Epidermal melanocyte (primary cell): Measurements from ENCODE around the gene TM4SF20.
A peak's percentile ranks its signal among the peaks of the same experiment; 100 is the strongest.
"Not testable (repeated sequence)": the region's sequence is repeated elsewhere in the genome, so short reads cannot be mapped to it uniquely, and the experiment has no call there.

Experiments used
- DNase-seq: peaks from one replicate; pipeline ENCODE4 v3.0.0; 2011; ENCODE audit warnings: low spot score; ENCODE audit not compliant: insufficient read length

The TM4SF20 gene

GRCh38 chr2:227398684-227399670 is 19.9 kb upstream of the TM4SF20 start:
- no peak for DNase-seq

DNA sequence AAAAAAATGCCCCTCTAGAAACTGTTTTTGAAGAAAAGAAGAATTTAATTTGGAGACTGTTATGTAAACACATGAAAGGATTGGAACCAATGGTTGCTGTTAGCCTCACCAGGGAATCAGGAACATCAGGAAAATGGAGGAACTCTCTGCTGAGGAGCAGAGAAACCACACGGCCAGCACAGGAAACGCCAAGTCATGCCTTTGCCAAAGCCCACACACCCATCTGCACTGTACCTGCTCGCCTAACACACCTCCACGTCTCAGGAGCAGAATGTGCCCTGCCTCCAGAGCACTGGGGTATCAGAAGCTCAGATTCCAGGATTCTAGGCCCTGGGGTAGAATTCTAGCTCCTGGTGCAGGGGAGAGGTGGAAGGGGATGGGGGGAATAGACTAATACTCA is 18.5 kb upstream of the TM4SF20 start:
- DNase-seq: no peak

DNA sequence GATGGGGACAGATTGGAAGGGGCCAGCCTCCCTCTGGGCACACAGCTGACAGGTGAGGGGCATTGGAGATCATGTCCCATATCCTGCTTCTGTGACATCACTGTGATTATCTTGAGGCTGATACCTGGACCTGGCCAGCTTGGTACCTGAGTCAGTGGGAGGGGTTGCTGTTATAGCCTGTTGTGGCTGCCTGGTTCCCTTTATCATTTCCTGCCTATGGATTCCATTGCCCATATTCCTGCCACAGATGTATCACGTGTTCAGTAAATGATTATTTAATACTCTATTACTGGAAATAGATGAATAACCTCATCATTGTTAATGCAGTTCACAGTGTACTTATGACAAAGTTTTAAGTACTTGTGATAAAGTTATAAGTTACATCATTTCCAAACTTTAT is 16.4 kb upstream of the TM4SF20 start:
- DNase-seq: no peak

GRCh38 chr2:227394401-227394800 is 15.3 kb upstream of the TM4SF20 start:
- no peak for DNase-seq

- DNase-seq: no peak
These were observed 11.6 kb upstream of the TM4SF20 start for GRCh38 chr2:227390468-227391256.

DNA sequence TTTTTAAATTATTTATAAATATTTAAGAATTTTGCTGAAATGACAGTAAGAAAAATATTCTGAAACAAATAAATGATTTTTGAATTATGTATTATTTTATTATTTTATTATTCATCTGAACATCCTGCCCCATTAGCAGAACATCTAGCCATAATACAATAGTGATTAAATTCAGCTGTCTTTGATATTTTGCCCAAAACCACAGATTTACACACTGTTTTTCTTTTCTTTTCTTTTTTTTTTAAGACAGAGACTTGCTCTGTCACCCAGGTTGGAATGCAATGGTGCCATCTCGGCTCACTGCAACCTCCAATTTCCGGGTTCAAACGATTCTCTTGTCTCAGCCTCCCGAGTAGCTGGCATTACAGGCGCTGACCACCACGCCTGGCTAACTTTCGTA is 10.6 kb upstream of the TM4SF20 start:
- no peak for DNase-seq

DNA sequence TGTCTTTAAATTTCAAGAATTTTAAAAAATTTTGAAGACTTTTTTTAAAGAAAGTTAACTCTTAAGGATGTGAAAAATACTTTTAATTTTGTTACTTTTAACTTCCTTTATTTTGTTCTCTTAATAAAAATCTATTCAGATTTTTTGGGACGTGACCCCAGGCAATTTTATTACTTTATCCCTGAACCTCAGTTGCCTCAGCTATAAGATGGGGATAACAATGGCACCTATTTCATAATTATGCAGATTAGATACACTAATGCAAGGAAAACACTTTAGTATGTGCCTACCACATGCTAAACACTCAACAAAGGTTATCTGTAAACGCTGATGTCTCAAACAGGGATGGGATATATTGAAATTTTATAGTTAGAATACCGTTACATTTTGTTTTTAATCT is 10.1 kb upstream of the TM4SF20 start:
- no peak for DNase-seq

- no peak for DNase-seq
These were observed 9.5 kb upstream of the TM4SF20 start for GRCh38 chr2:227388537-227389011.

DNA sequence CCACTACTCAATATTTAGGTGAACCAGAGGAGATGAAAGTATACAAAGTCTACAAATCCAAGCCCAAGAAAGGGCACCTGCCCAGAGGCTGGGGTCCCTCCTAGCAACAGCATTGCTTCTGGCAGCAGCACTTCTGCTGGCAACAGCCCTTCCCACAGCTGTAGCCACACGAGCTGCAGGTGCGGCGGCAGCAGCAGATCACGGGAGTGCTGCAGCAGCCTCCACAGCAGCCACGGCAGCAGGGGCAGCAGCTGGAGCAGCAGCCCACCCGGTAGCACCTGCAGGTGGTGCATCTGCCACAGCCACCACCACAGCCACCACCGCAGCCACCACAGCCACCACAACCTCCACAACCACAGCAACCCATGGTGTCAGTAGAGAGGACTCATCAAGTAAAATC is 8.5 kb upstream of the TM4SF20 start, which contains the start of gene SCYGR1:
TSS of gene SCYGR1 (minus strand) at position 367 of the 400 bp plus-strand sequence. CDS start at position 367, 0 bp downstream.
- DNase-seq: not testable (repeated sequence)

- no peak for DNase-seq
These were observed 7.5 kb upstream of the TM4SF20 start for GRCh38 chr2:227386630-227387029.

DNA sequence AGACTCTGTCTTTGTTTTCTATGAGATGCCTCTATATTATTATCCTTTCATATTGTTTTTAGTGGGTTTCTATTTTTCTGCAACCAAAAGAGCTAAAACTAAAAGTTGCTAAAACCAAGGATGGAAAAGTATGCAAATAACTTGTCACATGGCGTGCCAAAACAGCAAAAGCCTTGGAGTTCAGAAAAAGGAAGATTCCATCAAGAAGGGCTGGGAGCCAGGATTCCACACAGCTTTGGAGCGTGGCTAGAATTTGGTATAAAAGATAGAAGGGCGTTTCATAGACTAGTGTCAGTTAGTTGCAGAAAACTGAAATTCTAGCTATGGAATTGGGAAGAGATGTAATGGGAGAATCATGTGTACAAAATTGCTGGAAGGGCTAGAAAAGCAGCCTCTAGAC is 4.6 kb upstream of the TM4SF20 start:
- DNase-seq: no peak

DNA sequence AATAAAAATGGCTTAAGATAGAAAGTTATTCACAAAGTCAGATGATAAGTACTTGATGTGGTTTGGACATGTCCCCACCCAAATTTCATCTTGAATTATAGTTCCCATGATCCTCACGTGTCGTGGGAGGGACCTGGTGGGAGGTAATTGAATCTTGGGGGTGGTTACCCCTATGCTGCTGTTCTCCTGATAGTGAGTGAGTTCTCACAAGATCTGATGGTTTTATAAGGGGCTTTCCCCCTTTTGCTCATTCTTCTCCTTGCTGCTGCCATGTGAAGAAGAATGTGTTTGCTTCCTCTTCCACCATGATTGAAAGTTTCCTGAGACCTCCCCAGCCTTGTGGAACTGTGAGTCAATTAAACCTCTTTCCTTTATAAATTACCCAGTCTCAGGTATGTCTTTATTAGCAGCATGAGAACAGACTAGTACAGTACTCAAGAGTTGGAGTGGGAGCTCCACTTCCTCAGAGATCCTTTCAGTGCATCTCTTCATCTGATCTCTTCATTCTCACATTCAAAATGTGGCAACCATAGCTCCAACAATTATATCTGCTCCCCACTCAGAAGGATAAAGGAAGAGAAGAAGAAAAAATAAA is 3.2 kb upstream of the TM4SF20 start:
- DNase-seq: not testable (repeated sequence)

GRCh38 chr2:227378371-227378782 is 729 bp downstream of the TM4SF20 start:
- no peak for DNase-seq

DNA sequence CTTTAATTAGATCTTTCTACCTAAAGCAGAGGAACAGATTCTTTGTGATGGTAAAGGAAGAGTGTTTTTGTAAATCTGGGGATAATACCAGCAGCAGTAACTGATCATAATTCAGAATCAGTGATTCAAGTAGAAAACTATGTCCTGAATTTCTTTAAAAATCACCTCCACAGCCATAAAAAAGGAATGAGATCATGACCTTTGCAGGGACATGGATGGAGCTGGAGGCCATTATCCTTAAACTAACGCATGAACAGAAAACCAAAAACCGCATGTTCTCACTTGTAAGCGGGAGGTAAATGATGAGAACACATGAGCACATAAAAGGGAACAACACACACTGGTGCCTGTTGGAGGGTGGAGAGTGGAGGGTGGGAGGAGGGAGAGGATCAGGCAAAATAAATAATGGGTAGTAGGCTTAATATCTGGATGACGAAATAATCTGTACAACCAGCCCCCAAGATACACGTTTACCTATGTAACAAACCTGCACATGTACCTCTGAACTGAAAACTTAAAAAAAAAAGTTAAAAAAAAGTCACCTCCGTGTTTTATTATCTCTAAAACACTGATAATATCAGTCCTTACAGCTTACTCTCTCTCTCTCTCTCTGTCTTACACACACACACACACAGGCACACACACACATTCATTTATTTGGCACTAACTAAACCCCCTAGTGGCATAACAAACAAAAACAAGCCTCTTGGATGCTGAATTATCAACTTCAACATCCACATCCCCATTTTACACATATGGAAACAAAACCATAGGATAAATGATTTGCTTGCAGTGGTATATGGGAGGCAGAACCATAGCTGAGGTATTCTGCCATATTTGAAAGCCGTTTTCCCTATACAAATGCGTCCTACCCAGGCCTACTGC is 1.4 kb downstream of the TM4SF20 start:
- DNase-seq: no peak

- DNase-seq: no peak
These were observed 2.3 kb downstream of the TM4SF20 start for GRCh38 chr2:227376656-227377396.

GRCh38 chr2:227374158-227374557 is 4.9 kb downstream of the TM4SF20 start:
- peak; percentile 28 for DNase-seq

DNA sequence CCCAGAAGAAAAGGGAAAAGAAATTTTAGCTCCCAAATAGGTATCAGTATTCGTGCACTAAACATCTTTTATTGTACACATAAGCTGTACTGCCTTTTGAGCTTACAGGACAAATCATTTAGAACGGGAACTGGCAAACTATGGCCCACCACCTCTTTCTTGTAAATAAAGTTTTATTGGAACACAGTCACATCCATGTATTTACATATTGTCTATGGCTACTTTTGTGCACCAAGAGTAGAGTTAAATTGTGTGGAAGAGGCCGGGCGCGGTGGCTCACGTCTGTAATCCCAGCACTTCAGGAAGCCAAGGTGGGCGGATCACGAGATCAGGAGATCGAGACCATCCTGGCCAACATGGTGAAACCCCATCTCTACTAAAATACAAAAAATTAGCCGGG is 5.7 kb downstream of the TM4SF20 start:
- no peak for DNase-seq

GRCh38 chr2:227370791-227371312 is 8.3 kb downstream of the TM4SF20 start:
- DNase-seq: no peak

DNA sequence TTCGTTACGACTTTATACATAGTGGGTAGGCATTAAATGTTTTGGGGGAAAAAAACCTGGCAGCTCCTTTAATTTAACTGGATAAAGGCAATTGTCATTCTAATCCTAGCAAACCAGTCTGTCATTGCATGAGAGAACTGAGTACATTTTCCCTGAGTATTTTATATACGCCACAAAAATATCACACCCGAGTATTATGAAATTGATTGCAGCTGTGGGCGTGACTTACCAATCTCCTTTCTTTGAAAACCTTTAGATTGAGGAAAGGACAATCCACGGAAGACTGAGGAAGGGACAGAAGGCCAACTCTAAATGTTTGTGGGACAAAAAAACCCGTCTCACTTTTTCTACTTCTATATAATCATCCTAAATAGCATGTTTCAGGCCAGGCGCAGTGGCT is 9.0 kb downstream of the TM4SF20 start:
- DNase-seq: no peak

DNA sequence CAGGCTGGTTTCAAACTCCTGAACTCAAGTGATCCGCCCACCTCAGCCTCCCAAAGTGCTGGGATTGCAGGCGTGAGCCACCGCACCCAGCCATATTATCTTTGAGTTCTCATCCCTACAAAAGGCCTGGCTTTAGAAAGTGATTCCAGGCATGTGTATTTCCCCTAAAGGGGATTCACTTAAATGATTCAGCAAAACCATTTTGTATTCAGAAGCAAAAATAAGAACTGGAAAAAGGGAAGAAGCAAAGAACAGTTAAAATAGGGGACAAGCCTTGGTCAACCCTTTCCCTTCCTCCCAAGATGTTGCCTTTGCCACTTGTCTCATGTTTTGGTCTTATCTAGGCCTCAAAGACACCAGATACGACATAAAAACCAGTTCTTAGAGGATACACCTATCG is 10.5 kb downstream of the TM4SF20 start:
- no peak for DNase-seq
